ENCODE measurements around the gene FAF1.

Gene FAF1

GRCh38 chr1:50488876-50489275, 471.2 kb downstream of the FAF1 start:
- DNase-seq (ENCODE audit: low read depth), result no peak

GRCh38 chr1:50488356-50488755, 471.7 kb downstream of the FAF1 start:
- no peak overlapping the region for H3K4me3 ChIP-seq (ENCODE audit: low read length)
- TF ChIP-seq CTCF (conservative IDR thresholded peaks at IDR 0.05; ENCODE audit: low read length), result no peak
- DNase-seq (ENCODE audit: low read depth), result no peak

More at GRCh38 chr1:50488876-50489275, 471.2 kb downstream of the FAF1 start:
- no peak for TF ChIP-seq CTCF (conservative IDR thresholded peaks at IDR 0.05; ENCODE audit: low read length)
- H3K4me3 ChIP-seq (ENCODE audit: low read length), result no peak overlapping the region

- TF ChIP-seq CTCF (conservative IDR thresholded peaks at IDR 0.05; ENCODE audit: low read length), result no peak
- DNase-seq (ENCODE audit: low read depth), result no peak
- H3K4me3 ChIP-seq (ENCODE audit: low read length), result no peak overlapping the region
Observed at GRCh38 chr1:50487725-50488124, 472.3 kb downstream of the FAF1 start.

GRCh38 chr1:50481142-50481736, 478.8 kb downstream of the FAF1 start:
- H3K4me3 ChIP-seq (ENCODE audit: low read length), result no peak overlapping the region
- DNase-seq (ENCODE audit: low read depth), result no peak
- no peak for TF ChIP-seq CTCF (conservative IDR thresholded peaks at IDR 0.05; ENCODE audit: low read length)

- no peak for DNase-seq (ENCODE audit: low read depth)
- no peak for TF ChIP-seq CTCF (conservative IDR thresholded peaks at IDR 0.05; ENCODE audit: low read length)
- H3K4me3 ChIP-seq (ENCODE audit: low read length), result no peak overlapping the region
Observed at GRCh38 chr1:50476800-50477199, 483.3 kb downstream of the FAF1 start.

GRCh38 chr1:50474859-50475809, 484.9 kb downstream of the FAF1 start:
- H3K4me3 ChIP-seq (ENCODE audit: low read length), result no peak overlapping the region
- no peak for TF ChIP-seq CTCF (conservative IDR thresholded peaks at IDR 0.05; ENCODE audit: low read length)
- no peak for DNase-seq (ENCODE audit: low read depth)

- no peak overlapping the region for H3K4me3 ChIP-seq (ENCODE audit: low read length)
- no peak for DNase-seq (ENCODE audit: low read depth)
- TF ChIP-seq CTCF (conservative IDR thresholded peaks at IDR 0.05; ENCODE audit: low read length), result no peak
Observed at GRCh38 chr1:50473513-50473912, 486.6 kb downstream of the FAF1 start.
